ENCODE measurements around the gene PPFIBP2. TPM values are rescaled to one million over a fixed set of nuclear protein-coding genes. Genes with fewer than 3 reads are reported as not detected.

PPFIBP2 gene
- total and polyA plus RNA-seq, 2 donors (not counting 1 experiment from before 2014, with no cell fraction given), result 22.3 to 175 TPM

- CTCF ChIA-PET, result no interaction called here
- no CpG with 5 or more reads among the region's 4 CpGs for WGBS (ENCODE audit: insufficient coverage)
These were observed 121.9 kb downstream of the PPFIBP2 start for GRCh38 chr11:7635708-7636107.

GRCh38 chr11:7636350-7636749 is 122.6 kb downstream of the PPFIBP2 start:
- no peak for TF ChIP-seq EZH2 (IDR thresholded peaks at IDR 0.05; ENCODE audit: borderline replicate concordance, insufficient read depth, low read depth, low read length, poor library complexity, severe bottlenecking)
- ChIA-PET POLR2A (no interaction called here), CTCF (interaction anchor here (0.6 to 1.7 kb wide), 3 partner anchors 29 to 87 kb away, joined by 3 to 5 read pairs (median 4); no protein-coding TSS in a partner anchor)
- 88% methylated on average over 3 of the region's 6 CpGs for WGBS (ENCODE audit: insufficient coverage)
- intact Hi-C loops (cut with micrococcal nuclease), result no loop called here
- no peak for ATAC-seq (ENCODE audit: low read depth)
- Mint-ChIP-seq H3K27me3 (no peaks in the 10 kb centered on the region), H3K4me1 (peaks cover 6% of the 10 kb centered on the region), H3K4me3 (no peak overlapping the region), H3K9me3 (ENCODE audit: insufficient read depth) (no peaks in the 10 kb centered on the region), H3K27ac (no peak overlapping the region)
- H3K36me3 ChIP-seq (replicated peaks in 1 of 2; ENCODE audit: control extremely low read depth in 1 of 2, control insufficient read depth in 1 of 2, extremely low read depth in 1 of 2, insufficient read depth in 2 of 2, low read length in 1 of 2), result peaks cover 0 to 73% of the 10 kb centered on the region in 2 experiments
- H3K4me1 ChIP-seq (ENCODE audit: control insufficient read depth in 2 of 2, insufficient read depth in 2 of 2, low read length in 2 of 2), result peaks cover 0 to 6% of the 10 kb centered on the region in 2 donors
- H2AFZ ChIP-seq (ENCODE audit: insufficient read depth, low read depth, low read length, poor library complexity, severe bottlenecking), result no peak overlapping the region
- no peak overlapping the region for H3K27ac ChIP-seq (ENCODE audit: low read length in 2 of 2)
- no peak overlapping the region for H3K4me2 ChIP-seq (replicated peaks; ENCODE audit: low read depth, low read length, poor library complexity, severe bottlenecking)
- DNase-seq, result no peak
- H3K9me3 ChIP-seq (ENCODE audit: control extremely low read depth in 1 of 3, control insufficient read depth in 2 of 3, insufficient read depth in 1 of 3, low read length in 2 of 3), result no peaks in the 10 kb centered on the region
- H4K20me1 ChIP-seq (ENCODE audit: control insufficient read depth, insufficient read depth, low read length, poor library complexity, severe bottlenecking), result no peaks in the 10 kb centered on the region
- H3K27me3 ChIP-seq (replicated peaks in 1 of 4; ENCODE audit: control extremely low read depth in 1 of 4, control insufficient read depth in 3 of 4, insufficient read depth in 4 of 4, low read length in 3 of 4), result no peaks in the 10 kb centered on the region
- H3K4me3 ChIP-seq (ENCODE audit: control extremely low read depth in 1 of 5, extremely low read depth in 1 of 5, insufficient read depth in 1 of 5, low read depth in 2 of 5, low read length in 4 of 5), result no peak overlapping the region
- H3K9ac ChIP-seq (ENCODE audit: low read length), result no peak overlapping the region
- H3K79me2 ChIP-seq (ENCODE audit: control insufficient read depth, insufficient read depth, low read length), result no peaks in the 10 kb centered on the region

More at GRCh38 chr11:7635708-7636107, 121.9 kb downstream of the PPFIBP2 start:
- Histone ChIP-seq H3K4me3 (ENCODE audit: control extremely low read depth in 1 of 5, extremely low read depth in 1 of 5, insufficient read depth in 1 of 5, low read depth in 2 of 5, low read length in 4 of 5) (no peak overlapping the region), H3K9me3 (ENCODE audit: control extremely low read depth in 1 of 3, control insufficient read depth in 2 of 3, insufficient read depth in 1 of 3, low read length in 2 of 3) (no peaks in the 10 kb centered on the region), H3K4me1 (ENCODE audit: control insufficient read depth in 2 of 2, insufficient read depth in 2 of 2, low read length in 2 of 2) (peaks cover 0 to 6% of the 10 kb centered on the region in 2 donors), H4K20me1 (ENCODE audit: control insufficient read depth, insufficient read depth, low read length, poor library complexity, severe bottlenecking) (no peaks in the 10 kb centered on the region), H3K9ac (ENCODE audit: low read length) (no peak overlapping the region), H3K79me2 (ENCODE audit: control insufficient read depth, insufficient read depth, low read length) (no peaks in the 10 kb centered on the region), H3K27me3 (replicated peaks in 1 of 4; ENCODE audit: control extremely low read depth in 1 of 4, control insufficient read depth in 3 of 4, insufficient read depth in 4 of 4, low read length in 3 of 4) (no peaks in the 10 kb centered on the region), H2AFZ (ENCODE audit: insufficient read depth, low read depth, low read length, poor library complexity, severe bottlenecking) (no peak overlapping the region), H3K27ac (ENCODE audit: low read length in 2 of 2) (no peak overlapping the region), H3K36me3 (replicated peaks in 1 of 2; ENCODE audit: control extremely low read depth in 1 of 2, control insufficient read depth in 1 of 2, extremely low read depth in 1 of 2, insufficient read depth in 2 of 2, low read length in 1 of 2) (peaks cover 0 to 74% of the 10 kb centered on the region in 2 experiments), H3K4me2 (replicated peaks; ENCODE audit: low read depth, low read length, poor library complexity, severe bottlenecking) (no peak overlapping the region)
- Mint-ChIP-seq H3K9me3 (ENCODE audit: insufficient read depth) (no peaks in the 10 kb centered on the region), H3K27me3 (no peaks in the 10 kb centered on the region), H3K4me1 (peaks cover 6% of the 10 kb centered on the region), H3K4me3 (no peak overlapping the region), H3K27ac (no peak overlapping the region)
- intact Hi-C loops (cut with micrococcal nuclease), result no loop called here
- POLR2A ChIA-PET, result no interaction called here
- TF ChIP-seq EZH2 (IDR thresholded peaks at IDR 0.05; ENCODE audit: borderline replicate concordance, insufficient read depth, low read depth, low read length, poor library complexity, severe bottlenecking) (no peak), CTCF (IDR thresholded peaks at IDR 0.05) (no peak)
- DNase-seq (no peak), ATAC-seq (ENCODE audit: low read depth) (no peak)

Data from B cell (primary cell).